Fibroblast of lung (primary cell): ENCODE results near the gene ME1.

Experiments
- EZH2 ChIP-seq: IDR thresholded peaks from 2 replicates; pipeline ENCODE4 v1.5.1; 2012; ENCODE audit warnings: low read length, control low read depth, mild to moderate bottlenecking; ENCODE audit errors: missing control alignments
- TF ChIP-seq, protein P1 (sequence below), 2 donors: IDR thresholded peaks in 1 of 2; conservative IDR thresholded peaks in 1 of 2; 1 replicate in 1 of 2; 2 replicates in 1 of 2; pipeline ENCODE4 v1.5.1; 2011 to 2012; ENCODE audit warnings: low read length in 2 of 2, control low read depth in 1 of 2, inconsistent platforms in 1 of 2, low read depth in 1 of 2, mild to moderate bottlenecking in 1 of 2

DNA sequence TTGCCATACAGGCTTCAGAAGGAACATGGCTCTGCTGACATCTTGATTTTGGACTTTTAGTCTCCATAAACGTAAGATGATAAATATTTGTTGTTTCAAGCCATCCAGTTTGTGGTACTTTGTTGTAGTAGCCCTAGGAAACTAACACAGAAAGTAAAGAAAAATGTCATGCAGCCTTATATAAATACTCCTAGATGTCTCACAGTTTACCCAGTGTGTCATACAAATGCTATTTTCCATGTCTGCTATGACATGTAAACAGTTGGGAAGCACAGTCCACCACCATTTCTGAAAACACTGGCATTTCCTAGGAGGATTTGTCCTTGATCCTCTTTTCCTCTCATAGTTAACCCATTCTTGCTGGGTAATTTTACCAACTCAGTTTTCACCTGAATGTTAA is 30.6 kb upstream of the ME1 start:
- TF ChIP-seq, protein P1, sequence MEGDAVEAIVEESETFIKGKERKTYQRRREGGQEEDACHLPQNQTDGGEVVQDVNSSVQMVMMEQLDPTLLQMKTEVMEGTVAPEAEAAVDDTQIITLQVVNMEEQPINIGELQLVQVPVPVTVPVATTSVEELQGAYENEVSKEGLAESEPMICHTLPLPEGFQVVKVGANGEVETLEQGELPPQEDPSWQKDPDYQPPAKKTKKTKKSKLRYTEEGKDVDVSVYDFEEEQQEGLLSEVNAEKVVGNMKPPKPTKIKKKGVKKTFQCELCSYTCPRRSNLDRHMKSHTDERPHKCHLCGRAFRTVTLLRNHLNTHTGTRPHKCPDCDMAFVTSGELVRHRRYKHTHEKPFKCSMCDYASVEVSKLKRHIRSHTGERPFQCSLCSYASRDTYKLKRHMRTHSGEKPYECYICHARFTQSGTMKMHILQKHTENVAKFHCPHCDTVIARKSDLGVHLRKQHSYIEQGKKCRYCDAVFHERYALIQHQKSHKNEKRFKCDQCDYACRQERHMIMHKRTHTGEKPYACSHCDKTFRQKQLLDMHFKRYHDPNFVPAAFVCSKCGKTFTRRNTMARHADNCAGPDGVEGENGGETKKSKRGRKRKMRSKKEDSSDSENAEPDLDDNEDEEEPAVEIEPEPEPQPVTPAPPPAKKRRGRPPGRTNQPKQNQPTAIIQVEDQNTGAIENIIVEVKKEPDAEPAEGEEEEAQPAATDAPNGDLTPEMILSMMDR (conservative IDR thresholded peaks at IDR 0.05 in 1 of 2, IDR thresholded peaks at IDR 0.05 in 1 of 2; ENCODE audit: low read depth in 1 of 2, low read length in 2 of 2) = no peak
- TF ChIP-seq EZH2 = no peak
